NCI-H1105 (cell line): Measurements from ENCODE around the gene DIAPH3.
A peak's percentile ranks its signal among the peaks of the same experiment; 100 is the strongest.

Source experiments
- DNase-seq: peaks from one replicate; lab custom pipeline; 2025; lab: John Stamatoyannopoulos, UW

Gene DIAPH3

DNA sequence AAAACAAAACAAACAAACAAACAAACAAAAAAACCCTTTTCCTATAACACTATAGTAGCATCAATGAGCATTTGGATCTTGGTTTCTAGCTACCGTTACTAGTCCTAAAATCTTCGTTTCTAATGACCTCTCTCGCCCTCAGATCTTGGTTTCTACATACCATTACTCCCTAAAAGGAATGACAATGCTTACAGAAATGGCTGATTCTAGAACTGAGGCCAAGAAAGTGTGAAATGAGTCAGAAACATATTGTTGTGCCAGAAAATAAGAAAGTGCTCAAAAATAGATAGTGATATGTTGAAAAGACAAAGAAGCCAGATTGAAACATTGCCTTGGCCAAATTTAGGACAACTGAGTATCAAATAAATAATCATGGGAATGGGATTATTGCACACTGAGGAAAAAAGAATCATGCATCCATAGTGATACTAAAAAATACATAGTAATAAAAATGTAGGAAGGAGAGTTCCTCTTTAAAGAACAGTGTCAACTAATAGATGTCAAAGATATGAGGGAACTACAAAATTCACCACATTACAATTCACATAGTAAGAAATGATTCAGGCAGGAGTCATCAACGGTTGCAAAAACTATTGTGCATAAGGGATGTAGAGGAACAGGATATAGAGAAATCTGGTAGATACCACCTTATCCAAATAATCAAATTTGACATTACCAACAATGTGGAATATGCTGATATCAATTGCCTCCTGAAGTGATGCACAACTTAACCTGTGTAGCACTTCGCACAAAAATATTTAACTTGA, 386.6 kb downstream of the DIAPH3 start:
- DNase-seq, result no peak

DNA sequence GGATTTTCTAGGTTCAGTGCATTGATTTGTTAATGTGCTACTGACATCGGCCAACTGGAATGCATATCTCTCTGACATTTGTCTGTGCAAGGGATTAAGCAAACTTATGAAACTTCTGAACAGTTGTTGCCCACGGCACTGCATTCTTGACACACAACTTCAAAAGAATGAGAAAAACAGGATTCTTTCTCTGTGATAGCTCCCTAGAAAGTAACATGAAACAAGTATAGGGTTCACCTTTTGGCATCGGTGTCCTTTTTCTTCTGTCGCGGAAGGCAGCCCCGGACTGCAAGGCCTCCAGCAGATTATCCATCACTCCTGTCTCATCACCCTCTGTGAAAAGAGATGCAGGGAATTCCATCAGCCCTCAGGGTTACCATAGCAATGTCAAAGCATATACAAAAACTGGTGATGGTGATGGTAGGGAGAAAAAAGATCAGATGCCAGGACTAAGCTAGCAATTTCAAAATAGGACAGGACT, 389.2 kb downstream of the DIAPH3 start:
- no peak for DNase-seq

DNA sequence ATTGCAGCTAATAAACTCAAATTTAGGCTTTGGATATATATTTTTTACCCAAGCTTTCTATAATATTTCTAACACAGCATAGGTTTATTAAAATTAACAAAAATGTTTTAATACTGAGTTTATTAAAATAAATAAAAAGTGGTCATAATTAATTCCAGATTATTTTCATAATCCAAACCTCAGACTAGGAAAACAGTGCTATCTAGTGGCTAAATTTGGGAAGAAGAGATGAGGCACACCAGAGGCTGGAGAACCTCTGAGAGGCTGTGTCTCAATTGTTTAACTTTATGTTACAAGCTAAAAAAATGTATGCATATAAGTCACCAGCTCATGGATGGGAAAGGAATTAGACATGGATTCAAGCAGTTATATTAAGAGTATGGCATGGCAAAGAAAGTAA, 392.5 kb downstream of the DIAPH3 start:
- no peak for DNase-seq

DNA sequence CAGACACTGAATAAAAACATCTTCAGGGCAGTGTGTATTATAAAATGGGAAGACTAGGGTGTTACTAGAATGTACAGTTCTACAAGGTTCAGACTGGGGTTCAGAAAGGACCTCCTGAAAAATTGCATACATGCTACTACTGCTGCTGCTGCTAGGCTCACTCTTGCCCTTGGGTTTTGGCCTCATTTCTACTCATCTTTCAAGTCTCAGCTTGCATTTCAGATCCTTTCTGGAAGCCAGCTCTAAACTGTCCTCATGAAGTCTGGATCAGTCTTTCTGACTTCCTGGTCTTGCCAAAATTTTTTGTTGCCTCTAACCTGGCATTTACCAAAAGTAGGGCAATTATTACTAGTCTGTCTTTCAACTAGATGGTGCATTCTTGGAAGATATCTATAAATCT, 393.3 kb downstream of the DIAPH3 start:
- DNase-seq, result no peak

DNA sequence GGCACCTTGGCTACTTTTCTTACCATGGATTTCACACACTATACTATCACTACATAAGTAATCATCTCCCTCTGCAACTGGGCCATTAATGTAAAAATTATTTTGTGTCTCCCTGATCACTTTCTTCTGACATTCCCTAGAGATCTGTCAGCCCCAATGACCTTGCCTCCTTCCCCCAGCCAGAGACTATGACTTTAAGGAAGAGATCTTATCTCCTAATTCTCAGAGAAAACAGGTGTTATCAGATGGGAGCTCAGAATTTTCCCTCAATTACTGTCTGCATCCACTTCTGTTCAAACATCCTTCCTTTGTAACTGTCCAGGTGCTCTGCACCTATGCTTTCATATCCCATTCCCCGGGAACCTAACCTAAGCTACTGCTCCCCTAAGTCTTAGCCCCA, 397.5 kb downstream of the DIAPH3 start:
- no peak for DNase-seq

DNA sequence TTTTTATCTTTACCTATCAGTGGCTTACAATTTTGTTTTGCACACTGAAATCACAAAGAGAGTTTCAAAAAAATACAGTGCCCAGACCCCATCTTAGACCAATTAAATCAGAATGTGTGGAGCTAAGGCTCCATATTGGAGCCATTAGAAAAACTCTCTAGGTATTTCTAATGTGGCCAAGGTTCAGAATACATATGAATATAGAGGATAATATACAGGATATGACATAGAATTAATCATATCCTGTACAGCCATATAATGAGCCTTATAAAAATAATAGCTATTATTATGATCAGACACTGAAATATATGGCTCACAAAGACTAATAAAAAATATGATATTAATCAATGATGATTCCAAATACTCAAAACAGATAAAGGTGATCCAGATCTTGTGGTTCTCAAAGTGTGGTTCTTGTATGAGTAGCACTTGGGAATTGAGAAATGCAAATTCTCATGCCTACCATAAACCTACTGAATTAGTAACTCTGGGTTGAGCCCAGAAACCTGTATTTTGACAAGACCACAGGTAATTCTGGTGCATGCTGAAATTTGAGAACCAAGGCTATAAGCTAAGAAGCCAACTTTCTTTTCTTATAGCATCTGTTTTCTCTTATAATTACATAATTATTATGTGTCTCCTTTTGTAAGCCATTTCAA, 408.0 kb downstream of the DIAPH3 start:
- no peak for DNase-seq

DNA sequence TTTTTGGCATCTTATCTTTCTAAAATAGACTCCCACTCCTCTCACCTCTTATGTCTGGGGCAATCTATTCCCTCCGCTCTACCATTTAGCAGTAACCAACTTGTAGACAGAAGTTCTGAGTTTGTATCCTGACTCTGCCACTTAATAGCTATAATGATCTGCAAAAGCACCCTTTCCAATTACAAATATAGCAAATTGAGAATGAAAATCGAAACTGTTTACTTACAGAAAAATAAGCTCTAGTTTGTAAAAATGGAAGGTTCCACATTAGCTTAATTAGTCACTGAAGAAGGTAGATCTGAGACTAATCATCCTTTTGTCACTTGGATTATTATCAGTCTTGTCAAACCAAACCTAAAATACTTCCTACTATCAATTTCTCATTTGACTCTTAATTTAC, 409.3 kb downstream of the DIAPH3 start:
- DNase-seq, result no peak

DNA sequence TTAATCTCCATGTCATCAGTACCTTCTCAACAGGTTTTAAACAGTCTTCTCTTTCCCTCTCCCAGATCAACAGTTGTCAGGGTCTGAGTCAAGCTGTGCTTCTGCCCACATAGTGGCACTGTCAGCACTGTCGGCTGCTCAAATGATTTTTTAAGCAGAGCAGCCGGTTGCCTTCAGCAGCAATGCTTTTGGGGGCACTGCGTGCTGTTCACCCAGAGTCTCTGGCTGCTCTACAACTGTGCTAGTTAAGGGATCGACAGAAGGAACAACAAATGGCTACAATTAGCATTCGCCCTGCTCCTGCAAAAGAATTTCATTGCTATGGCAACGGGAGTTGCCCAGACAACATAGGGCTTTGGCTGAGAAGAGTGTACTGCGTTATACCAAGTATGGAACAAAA, 412.9 kb downstream of the DIAPH3 start:
- no peak for DNase-seq

DNA sequence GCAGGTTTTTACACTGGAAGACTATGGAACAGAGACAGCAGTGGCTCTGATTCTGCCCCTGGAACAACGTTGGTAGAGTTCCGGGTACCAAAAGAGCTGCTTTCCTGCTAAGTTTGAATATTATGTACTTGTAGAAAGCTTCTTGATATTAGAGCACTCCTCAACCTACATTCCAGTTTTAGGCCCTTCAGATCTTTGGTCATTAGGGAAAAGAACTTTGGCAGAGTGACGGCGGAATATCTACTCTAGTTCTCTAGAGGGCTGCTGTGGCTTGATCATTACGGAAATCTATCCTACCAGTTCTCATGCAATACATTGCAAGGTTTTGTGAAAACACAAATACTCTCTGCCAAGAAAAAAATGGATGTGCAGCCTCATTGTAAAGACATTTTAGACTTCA, 415.7 kb downstream of the DIAPH3 start:
- DNase-seq, result no peak

DNA sequence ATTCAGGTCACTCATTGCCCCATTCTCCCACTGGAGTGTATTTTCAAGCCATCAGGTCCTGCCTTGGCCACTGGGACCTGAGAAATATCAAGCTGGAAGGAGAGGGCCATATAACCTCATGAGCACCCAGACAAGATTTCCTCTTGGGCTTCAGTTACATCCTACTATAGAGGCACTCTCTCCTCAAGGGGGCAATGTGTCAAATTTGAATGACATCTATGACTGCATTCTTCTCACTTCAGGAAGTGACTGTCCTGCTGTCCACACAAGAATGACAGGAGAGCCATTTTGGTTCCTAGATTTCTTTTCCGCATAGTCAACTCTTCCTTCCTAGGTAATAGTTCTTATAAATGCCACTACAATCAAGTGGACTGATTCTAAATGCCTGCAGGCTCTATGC, 416.2 kb downstream of the DIAPH3 start:
- DNase-seq, result no peak

DNA sequence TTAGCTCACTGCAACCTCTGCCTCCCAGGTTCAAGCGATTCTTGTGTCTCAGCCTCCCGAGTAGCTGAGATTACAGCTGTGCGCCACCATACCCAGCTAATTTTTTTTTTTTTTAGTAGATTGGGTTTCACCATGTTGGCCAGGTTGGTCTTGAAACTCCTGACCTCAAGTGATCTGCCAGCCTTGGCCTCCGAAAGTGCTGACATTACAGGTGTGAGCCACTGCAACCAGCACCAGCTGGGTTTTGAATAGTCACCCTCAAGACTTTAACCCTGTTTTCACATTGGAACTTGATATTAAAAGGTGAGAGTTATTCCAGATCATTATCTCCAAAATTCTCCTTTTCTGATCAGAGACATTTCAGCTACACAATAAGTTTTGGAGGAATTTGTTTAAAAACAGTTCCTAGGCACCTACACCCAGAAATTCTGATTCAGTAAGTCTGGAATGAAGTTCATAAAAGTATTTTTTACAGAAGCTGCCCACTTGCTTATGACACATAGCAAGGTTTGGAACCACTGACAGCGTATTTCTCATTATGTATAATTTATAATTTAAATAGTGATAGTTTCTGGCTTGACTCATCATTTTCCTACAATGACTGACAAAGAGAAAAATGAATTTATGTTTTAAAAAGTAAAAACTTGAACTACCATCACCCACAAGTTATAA, 417.3 kb downstream of the DIAPH3 start:
- DNase-seq, result no peak

DNA sequence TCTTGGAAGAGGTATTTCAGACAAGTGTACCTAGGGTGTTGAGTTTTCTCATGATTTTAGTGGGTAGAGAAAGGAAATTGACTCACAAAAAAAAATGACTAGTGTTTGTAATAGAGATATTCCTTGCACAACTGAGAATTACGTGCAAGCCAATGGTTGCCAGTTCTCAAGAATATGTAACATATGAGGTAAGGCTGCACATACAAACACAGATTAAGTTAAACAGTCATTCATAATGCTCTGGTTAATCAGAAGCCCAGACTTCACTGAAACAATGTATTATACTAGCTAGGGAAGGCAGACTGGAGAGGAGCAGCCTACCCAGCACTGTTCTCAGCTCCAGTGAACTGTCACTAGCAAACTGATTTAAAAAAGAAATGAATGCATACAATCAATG, 418.3 kb downstream of the DIAPH3 start:
- no peak for DNase-seq

DNA sequence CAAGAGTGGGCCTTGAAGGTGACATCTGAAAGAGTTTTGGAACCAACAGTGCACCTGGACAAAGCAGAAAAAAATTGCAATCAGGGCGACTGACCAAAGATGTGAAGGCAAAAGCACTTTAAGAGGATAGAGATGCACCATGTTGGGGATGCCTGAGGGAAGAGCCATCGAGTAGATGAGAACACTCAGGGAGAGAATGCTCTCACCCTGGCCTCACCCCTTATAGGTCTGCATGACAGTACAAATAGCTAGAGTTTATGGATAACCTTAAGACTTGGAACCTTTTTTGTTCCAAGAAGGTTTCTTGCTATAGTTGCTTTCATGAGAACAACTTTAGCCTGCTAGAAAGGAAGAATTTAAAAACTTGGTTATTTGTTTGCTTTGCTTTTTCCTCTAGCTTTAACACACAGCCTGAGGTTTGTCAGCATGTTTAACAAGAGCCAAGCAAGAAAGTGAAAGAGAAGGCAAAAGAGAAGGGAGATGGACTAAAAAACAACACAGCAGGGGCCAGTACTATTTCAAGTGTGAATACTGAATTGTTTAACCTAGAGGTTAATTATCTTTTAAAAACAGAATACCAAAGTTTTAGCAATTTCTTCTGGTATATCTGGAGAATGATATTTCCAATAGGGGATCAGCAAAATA, 418.9 kb downstream of the DIAPH3 start:
- DNase-seq, result no peak

DNA sequence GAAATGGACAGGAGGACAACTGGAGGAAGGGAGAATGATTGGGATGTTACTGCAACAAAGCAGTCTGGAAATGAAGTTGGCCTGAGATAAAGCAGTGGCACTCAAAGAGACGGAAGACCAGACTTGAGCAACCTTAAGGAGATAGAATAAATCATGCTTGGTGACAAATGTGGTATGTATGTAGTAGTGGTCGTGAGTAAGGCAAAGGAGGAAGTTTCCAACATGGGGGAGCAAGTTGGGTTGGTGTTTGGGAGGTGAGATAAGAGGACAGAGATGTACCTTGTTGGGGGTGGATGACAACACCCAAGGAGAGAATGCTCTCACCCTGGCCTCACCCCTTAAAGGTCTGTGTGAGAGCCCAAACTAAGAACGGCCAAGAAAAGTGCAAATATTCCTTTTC, 420.5 kb downstream of the DIAPH3 start:
- no peak for DNase-seq

DNA sequence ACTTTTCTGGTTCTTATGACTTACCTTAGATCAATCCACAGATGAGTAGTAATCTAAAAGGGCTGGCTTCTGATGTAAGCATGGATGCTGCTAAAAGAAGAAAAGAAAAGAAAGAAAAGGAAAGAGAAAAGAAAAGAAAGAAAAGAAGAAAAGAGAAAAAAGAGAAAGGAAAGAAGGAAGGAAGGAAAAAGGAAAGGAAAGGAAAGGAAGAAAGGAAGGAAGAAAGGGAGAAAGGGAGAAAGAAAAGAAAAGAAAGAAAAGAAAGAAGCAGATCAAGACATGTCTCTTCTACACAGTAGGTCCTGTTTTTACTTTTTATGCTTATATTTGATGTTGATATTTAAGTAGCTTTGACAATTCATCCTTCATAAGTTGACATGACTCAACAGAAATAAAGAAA, 421.3 kb downstream of the DIAPH3 start:
- no peak for DNase-seq

DNA sequence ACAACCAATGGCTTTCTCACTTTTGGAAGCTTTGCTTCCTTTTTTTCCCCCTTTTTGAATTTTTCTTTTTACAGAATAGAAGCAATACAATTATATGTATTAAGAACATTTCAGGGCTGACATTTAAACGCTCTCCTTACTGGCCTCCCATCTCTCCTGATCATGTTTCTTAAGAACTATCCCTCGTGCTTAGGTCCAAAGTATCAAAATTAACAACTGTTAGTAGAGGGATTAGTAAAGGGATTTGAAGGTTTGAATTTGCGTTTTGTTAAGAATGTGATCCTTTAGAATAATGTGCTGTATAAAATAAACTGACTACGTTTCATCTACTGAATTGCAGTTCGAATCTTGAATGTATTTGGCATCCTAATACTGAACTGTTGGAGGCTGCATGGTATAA, 424.8 kb downstream of the DIAPH3 start:
- DNase-seq, result no peak

DNA sequence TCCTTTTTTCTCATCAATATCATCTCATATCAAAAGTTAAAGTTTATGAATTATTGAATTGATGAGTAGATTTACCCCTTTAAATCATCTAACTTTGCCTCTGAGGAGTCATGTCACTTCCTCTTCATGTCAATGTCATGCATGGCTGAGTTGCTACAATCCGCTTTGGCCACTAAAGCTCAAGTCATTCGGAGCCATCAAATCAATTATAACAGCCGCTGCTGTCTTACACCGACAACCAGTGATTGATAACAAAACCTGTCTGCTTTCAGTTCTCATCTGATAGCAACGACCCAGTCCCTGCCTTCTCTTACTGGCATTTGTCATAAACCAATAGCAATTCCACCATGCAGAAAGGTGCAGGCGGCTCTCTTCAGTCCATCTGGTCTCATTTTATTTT, 429.3 kb downstream of the DIAPH3 start:
- DNase-seq, result no peak

DNA sequence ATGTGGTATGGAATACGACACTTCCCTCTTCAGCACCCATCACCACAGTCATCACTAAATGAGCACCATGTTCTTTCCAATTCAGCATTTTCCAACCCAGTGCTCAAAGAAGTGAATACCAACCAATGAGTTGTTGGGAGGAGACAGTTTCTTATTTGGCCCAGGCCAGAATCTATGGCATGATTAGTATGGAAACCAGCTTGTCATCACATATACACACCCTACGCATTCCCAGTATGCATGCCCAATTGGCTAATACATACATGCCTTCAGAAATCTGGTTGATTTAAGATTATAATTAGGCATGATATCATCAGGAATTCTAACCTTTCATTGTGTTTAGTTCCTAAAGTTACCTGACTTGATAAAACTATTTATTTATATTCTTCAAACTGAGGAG, 430.0 kb downstream of the DIAPH3 start:
- DNase-seq, result no peak

DNA sequence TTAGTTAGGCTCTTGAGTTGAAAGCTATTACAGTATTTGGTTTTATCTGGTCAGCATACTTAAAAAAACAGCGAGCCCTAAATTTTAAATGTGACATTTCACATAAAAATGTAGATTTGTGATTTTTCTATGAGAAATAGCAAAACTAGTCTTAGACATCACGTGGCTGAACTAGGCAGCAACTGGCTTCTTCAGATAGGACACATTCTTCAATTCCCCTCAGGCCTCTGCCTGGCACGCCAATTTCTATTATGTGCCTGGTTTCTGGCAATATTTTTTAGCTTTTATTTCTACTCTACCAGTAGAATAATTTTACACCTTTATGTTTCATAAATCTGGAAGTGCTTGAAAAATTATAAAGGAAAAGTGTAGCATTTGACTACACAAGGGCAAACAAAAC, 433.7 kb downstream of the DIAPH3 start:
- no peak for DNase-seq

DNA sequence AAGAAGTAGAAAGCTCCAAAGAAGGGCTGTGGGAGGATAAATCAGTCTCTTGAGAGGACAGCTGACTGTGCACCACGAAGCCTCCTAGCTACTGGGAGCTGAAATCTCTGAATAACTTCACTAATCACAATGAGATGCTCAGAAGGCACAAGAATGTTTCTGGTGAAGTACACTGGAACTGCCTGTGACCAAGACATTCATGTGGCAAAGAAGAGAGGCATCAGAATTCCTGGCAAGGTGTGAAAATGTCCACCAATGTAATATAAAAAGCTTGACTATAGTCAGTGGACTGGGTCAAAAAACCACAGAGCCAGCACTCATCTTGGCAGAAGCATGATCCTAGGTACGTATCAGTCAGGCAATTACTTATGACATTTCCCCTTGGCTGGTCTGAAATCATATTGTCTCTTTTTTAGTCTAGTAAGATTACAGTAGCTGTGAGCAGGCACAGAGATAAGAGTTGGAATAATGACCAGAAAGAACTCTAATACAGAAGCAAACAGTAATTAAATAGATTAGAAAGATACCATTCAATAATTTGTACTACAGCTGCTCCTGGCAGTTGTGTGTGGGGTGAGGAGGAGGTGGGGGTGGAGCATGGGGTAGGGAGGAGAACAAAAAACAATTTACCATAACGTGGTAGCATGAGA, 434.7 kb downstream of the DIAPH3 start:
- DNase-seq, result peak; percentile 49

DNA sequence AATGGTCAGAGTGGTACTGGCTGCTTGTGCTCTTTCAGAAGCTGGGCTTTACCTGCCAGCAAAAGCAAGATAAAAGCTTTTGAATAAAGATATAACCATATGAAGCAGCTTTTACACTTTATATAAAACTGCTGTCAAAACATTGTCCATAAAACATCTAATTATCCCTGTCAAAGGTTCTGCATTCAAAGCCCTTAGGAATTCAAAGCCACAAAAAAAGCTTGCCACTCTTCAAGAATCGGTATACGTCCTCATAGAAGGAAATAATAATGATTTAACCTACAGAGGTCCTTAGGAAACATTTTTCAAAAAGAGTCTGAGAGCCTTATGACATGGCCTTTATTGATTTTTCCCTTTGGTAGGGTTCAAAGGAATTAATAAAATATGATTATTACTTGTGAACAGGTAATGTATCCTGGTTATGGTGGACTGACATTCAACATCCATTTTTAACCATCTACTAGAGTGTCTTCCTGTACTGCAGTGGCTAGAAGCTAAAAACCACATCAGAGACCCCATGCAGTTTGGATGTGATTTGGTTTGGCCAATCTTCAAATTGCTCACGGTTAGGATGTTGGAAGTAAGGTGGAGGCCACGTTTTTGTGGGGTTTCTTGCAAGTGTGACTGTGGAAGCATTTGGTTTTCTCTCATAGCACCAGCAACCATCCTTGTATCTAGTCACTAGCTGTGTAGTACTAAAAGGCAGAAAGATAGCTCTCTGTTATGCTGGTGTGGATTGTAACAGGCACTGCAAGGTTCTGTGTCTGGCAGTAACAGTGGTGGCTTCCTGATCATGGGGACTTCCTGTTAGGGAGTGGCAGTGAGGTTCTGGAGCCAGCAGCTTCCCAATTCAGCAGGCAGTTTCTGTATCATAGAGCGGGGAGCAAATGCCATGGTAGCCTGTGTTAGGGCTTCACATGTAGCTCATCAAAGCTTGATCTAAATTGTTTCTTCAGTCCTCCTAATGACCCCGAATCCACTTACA, 441.5 kb downstream of the DIAPH3 start:
- DNase-seq, result no peak
